ENCODE measurements around the gene UBALD2.

DNA sequence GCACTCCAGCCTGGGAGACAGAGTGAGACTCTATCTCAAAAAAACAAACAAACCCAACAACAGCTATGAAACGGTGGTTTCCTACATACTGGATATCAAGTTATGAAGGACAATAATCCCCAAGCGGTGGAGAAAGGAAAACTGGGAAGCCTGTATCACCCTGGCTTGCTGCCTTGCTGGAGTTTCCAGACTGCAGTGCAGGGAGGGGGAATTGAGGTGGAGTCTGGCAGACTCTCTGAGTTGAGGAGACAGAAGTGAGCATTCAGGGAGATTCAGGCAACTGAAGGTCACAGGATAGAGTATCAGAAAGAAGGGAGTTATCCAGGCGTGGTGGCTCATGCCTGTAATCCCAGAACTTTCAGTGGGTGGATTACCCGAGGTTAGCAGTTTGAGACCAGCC lies 31.0 kb downstream of the UBALD2 start:
- TF ChIP-seq, protein P1, sequence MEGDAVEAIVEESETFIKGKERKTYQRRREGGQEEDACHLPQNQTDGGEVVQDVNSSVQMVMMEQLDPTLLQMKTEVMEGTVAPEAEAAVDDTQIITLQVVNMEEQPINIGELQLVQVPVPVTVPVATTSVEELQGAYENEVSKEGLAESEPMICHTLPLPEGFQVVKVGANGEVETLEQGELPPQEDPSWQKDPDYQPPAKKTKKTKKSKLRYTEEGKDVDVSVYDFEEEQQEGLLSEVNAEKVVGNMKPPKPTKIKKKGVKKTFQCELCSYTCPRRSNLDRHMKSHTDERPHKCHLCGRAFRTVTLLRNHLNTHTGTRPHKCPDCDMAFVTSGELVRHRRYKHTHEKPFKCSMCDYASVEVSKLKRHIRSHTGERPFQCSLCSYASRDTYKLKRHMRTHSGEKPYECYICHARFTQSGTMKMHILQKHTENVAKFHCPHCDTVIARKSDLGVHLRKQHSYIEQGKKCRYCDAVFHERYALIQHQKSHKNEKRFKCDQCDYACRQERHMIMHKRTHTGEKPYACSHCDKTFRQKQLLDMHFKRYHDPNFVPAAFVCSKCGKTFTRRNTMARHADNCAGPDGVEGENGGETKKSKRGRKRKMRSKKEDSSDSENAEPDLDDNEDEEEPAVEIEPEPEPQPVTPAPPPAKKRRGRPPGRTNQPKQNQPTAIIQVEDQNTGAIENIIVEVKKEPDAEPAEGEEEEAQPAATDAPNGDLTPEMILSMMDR (IDR thresholded peaks at IDR 0.05), result no peak
- no peak for TF ChIP-seq POLR2AphosphoS5 (IDR thresholded peaks at IDR 0.05)
- TF ChIP-seq POLR2A (IDR thresholded peaks at IDR 0.05), result no peak

All from breast epithelium (tissue), 3 donors.